Retinal pigment epithelial cell (primary cell): ENCODE measurements around the gene MZB1.
A peak's percentile ranks its signal among the peaks of the same experiment; 100 is the strongest.
"Not testable (repeated sequence)": the region's sequence is repeated elsewhere in the genome, so short reads cannot be mapped to it uniquely, and the experiment has no call there.

Experiments used
- DNase-seq: peaks from one replicate; pipeline ENCODE4 v3.0.0-alpha.2; 2010; ENCODE audit warnings: low read depth
- H3K4me3 ChIP-seq: 2 replicates; pipeline ENCODE4 v1.5.1; 2011; ENCODE audit warnings: mild to moderate bottlenecking, low read length, control low read depth, moderate library complexity
- TF ChIP-seq, protein P1 (sequence below): conservative IDR thresholded peaks from 2 replicates; pipeline ENCODE4 v1.5.1; 2011; ENCODE audit warnings: low read depth, low read length, control low read depth, inconsistent platforms

MZB1 gene

DNA sequence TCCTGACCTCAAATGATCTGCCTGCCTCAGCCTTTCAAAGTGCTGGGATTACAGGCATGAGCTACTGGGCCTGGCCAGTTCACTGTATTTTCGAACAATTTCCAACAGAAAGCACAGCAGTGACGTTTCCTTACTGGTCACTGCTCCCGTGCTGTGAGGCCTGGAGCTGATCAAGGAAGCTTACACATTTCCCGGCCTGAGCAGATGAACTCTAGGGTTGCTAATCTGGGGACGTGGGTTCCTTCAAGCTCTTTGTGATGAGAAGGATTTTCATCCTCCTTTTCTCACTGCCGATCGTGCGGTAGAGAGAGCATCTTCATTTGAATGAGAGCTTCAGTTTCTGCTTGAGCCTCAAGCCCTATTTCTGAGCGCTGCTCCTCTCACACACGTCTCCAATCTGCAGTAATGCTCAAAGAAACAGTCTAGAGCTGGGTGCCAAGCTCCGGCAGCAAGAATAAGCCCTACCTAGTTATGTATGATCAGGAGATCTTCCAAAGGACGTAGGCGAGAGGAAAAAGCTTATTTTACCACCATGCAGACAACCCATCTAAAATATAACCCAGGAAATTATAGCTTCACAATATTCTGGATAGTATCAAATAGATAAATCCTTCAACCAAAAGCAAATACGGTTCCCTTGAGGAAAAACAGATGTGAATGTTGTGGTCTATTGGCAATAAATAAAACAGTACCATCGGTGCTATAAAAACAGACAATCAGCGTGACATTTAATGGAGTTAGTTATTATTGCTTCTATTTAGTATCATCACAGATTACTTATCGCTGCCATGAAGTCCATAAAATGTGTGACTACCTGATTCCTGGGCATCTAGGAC is 21.5 kb upstream of the MZB1 start:
- DNase-seq, result no peak
- TF ChIP-seq, protein P1, sequence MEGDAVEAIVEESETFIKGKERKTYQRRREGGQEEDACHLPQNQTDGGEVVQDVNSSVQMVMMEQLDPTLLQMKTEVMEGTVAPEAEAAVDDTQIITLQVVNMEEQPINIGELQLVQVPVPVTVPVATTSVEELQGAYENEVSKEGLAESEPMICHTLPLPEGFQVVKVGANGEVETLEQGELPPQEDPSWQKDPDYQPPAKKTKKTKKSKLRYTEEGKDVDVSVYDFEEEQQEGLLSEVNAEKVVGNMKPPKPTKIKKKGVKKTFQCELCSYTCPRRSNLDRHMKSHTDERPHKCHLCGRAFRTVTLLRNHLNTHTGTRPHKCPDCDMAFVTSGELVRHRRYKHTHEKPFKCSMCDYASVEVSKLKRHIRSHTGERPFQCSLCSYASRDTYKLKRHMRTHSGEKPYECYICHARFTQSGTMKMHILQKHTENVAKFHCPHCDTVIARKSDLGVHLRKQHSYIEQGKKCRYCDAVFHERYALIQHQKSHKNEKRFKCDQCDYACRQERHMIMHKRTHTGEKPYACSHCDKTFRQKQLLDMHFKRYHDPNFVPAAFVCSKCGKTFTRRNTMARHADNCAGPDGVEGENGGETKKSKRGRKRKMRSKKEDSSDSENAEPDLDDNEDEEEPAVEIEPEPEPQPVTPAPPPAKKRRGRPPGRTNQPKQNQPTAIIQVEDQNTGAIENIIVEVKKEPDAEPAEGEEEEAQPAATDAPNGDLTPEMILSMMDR, result no peak
- H3K4me3 ChIP-seq, result no peak overlapping the region

DNA sequence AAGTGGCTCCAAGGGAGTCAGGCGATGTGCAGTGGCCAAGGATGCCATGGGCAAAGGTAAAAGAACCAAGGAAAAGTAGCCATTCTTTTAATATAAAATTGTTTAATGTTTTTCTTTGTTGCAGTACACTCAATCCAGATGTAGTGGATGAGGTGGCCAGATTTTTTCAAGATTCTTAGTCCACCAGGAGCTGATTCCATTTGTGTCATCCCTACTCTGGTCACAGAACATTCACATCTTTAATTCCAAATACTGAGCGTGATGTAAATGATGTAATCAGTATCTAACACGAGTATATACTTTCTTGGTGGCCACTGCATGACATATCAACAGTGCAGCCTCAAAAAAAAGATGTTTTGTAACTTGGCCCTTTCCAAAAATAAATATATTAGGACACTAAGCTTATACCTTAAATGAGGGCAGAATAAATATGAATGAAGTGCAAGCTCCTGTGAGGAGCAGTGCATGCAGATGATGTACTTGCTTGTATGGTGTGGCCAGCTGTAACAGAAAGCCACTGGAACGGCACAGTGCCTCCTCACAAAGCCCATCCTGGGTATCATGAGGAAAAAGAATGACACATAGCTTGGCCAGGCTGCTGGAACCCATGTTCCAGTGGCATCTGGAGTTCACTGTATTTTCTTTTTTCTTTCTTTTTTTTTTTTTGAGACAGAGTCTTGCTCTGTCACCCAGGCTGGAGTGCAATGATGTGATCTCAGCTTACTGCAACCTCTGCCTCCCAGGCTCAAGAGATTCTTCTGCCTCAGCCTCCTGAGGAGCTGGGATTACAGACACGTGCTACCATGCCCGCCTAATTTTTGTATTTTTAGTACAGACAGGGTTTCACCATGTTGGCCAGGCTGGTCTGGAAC is 20.6 kb upstream of the MZB1 start:
- no peak for DNase-seq
- TF ChIP-seq, protein P1, result no peak
- no peak overlapping the region for H3K4me3 ChIP-seq

DNA sequence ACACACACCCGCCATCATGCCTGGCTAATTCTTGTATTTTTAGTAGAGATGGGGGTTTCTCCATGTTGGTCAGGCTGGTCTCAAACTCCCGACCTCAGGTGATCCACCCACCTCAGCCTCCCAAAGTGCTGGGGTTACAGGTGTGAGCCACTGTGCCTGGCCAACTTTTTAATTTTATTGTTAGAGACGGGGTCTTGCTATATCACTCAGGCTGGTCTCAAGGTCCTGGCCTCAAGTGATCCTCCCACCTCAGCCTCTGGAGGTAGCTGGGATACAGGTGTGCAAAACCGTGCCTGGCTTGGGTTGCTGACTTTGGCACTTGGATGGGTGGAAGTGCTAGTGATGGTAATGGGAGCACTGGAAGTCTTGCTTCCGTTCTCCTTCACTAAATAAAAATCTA is 19.4 kb upstream of the MZB1 start:
- DNase-seq, H3K4me3 ChIP-seq: not testable (repeated sequence)

DNA sequence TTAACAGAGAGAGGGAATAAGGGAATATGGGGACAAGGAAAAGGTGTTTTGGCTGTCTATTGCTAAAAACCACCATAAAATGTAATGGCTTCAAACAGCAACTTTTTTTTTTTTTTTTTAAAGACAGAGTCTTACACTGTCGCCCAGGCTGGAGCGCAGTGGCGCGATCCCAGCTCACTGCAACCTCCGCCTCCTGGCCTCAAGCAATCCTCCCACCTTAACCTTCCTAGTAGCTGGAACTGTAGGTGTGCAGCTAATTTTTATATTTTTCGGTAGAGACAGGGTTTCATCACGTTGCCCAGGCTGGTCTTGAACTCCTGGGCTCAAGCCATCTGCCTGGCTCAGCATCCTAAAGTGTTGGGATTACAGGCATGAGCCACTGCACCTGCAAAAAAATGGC is 18.5 kb upstream of the MZB1 start:
- TF ChIP-seq, protein P1, result no peak
- no peak for DNase-seq

DNA sequence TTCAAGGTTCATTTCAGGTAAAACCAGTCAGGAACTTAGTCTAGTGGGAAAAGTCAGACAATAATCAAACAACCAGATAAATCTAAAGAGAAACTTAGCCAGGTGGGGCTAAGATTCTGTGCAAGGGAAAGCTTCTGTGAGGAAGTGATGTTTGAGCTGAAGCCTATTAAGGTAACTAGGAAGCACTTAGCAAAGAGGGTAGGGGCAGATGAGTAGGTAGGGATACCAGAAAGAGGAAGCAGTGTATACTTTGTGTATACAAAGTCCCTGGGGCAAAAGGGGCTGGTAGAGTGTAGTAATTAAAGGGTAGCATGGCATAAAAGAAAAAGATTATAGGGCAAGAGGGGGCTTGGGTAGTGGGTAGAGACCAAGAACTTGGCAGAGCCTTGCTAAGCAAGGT is 17.8 kb upstream of the MZB1 start:
- TF ChIP-seq, protein P1, result no peak
- DNase-seq, result no peak

More for the DNA sequence above, 18.5 kb upstream of the MZB1 start:
- H3K4me3 ChIP-seq, result no peak overlapping the region

DNA sequence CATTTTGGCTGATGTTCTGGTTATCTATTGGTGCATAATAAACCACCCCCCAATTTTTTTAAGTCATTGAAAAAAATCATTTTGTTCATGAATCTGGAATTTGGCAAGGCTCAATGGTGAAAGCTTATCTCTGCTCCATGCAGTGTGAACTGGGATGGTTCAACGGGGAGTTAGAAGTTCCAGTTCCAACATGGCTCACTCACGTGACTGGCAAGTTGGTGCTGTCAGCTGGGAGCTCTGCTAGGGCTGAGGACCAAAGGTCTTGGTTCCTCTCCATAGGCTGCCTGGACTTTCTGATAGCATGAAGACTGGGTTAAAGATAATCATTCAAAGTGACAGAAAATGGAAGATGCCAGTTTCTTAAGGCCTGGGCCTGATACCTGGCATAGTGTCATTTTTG is 17.2 kb upstream of the MZB1 start:
- no peak for DNase-seq
- TF ChIP-seq, protein P1, result no peak
- no peak overlapping the region for H3K4me3 ChIP-seq

More for the DNA sequence above, 17.8 kb upstream of the MZB1 start:
- no peak overlapping the region for H3K4me3 ChIP-seq

DNA sequence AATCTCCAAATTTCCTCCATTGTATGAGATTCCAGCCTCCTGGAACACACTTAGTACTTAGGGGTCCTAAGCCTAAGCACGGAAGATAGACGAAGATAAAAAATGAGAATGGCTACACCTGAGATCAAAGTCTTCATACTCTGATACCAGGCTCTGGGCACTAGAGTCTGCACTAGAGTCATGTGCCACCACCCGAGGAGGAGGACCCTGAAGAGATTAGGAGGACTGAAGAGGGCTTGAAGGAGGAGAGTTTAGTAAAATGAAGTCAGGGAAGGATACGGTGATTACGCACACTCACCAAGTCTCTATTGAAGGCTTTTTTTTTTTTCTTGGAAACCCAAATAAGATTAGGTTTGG is 14.7 kb upstream of the MZB1 start:
- no peak for DNase-seq
- peak overlapping the region; percentile 59 for H3K4me3 ChIP-seq
- TF ChIP-seq, protein P1, result no peak
